Astrocyte (in vitro differentiated cells and primary cell): ENCODE results near the gene SMARCD3.

ENCODE experiments used
- CTCF ChIP-seq: IDR thresholded peaks from 2 replicates; pipeline ENCODE4 v1.5.1; 2011; ENCODE audit warnings: low read depth, mild to moderate bottlenecking, inconsistent platforms, low read length, moderate library complexity; ENCODE audit not compliant: insufficient read depth
- EZH2 ChIP-seq: IDR thresholded peaks from 2 replicates; pipeline ENCODE4 v1.6.1; 2012; ENCODE audit warnings: mild to moderate bottlenecking, low read length, inconsistent platforms; ENCODE audit not compliant: insufficient read depth

DNA sequence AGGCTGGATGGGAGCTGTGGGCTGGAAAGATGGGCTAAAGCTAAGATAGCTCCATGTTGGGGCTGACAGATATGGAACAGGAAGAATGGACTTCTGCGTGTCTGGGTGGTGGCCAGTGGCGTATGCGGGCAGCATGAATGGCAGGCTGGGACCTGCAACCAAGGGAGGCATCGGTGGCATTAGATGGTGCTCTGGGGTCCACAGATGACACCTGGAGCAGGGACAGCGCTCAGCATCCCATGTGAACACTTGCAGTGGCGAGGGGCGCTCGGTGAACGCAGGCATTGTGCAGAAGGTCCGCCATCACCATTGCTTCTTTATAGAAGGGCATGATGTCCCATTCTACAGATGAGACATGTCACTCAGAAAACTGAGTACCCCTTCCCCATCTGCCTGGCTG is 21.0 kb upstream of the SMARCD3 start:
- TF ChIP-seq CTCF (no peak), EZH2 (no peak)
